Activated CD8-positive, alpha-beta T cell treated with anti-CD3 and anti-CD28 coated beads, Interleukin-2, amount 10 ng/mL, durations not matched to agents 7 days and 5 days (primary cell): Measurements from ENCODE around the gene SIM2. TPM values are rescaled to one million over a fixed set of nuclear protein-coding genes. Genes with fewer than 3 reads are reported as not detected.

Experiments used
- ATAC-seq: fragments of 150-1000 bp; cut with Tn5 transposase; one replicate; pipeline ENCODE4 v1.10.0; 2021; ENCODE audit warnings: moderate library complexity
- CTCF ChIA-PET: fragments of 350-600 bp; sonication (Branson Sonifier 250); formaldehyde crosslinking; loops from one replicate; lab custom pipeline; 2021; ENCODE audit warnings: antibody characterized with exemption; lab: Charles Lee
- POLR2A ChIA-PET: fragments of 350-600 bp; sonication (Branson Sonifier 250); formaldehyde crosslinking; loops from one replicate; lab custom pipeline; 2021; ENCODE audit warnings: antibody characterized with exemption; lab: Charles Lee
- DNase-seq: peaks from one replicate; pipeline ENCODE4 v3.0.0-alpha.2; 2020
- H3K27ac Mint-ChIP-seq: one replicate; pipeline ENCODE4 v1.8.0; 2021; ENCODE audit warnings: mild to moderate bottlenecking, mixed read lengths
- H3K27me3 Mint-ChIP-seq: one replicate; pipeline ENCODE4 v1.8.0; 2021; ENCODE audit warnings: low read depth, mixed read lengths
- H3K36me3 Mint-ChIP-seq: one replicate; pipeline ENCODE4 v1.8.0; 2021; ENCODE audit warnings: low read depth, mixed read lengths
- H3K4me1 Mint-ChIP-seq: one replicate; pipeline ENCODE4 v1.8.0; 2021; ENCODE audit warnings: low read depth, mixed read lengths
- H3K4me3 Mint-ChIP-seq: one replicate; pipeline ENCODE4 v1.8.0; 2021; ENCODE audit warnings: mild to moderate bottlenecking, mixed read lengths
- H3K9me3 Mint-ChIP-seq: one replicate; pipeline ENCODE4 v1.8.0; 2022; ENCODE audit warnings: mixed read lengths; ENCODE audit not compliant: insufficient read depth
- total RNA-seq, 2 experiments: library from RNA; stranded (reverse); gene quantifications; one replicate each; pipeline ENCODE4 v1.2.3, GENCODE V29; 2021

The SIM2 gene
- total RNA-seq, 2 experiments from 2014 or later = not detected

- Mint-ChIP-seq H3K4me3 (no peak overlapping the region), H3K36me3 (no peaks in the 10 kb centered on the region), H3K27me3 (no peaks in the 10 kb centered on the region), H3K27ac (no peak overlapping the region), H3K4me1 (no peaks in the 10 kb centered on the region), H3K9me3 (no peaks in the 10 kb centered on the region)
- ChIA-PET POLR2A (no interaction called here), CTCF (no interaction called here)
- ATAC-seq = no peak
- DNase-seq = no peak
Observed at GRCh38 chr21:36768496-36768895, 69.6 kb downstream of the SIM2 start.

- ChIA-PET POLR2A (no interaction called here), CTCF (no interaction called here)
- no peaks in the 10 kb centered on the region for H3K27me3 Mint-ChIP-seq
- DNase-seq (no peak), ATAC-seq (no peak)
- H3K27ac Mint-ChIP-seq = no peak overlapping the region
- H3K4me3 Mint-ChIP-seq = no peak overlapping the region
- no peaks in the 10 kb centered on the region for H3K36me3 Mint-ChIP-seq
- no peaks in the 10 kb centered on the region for H3K4me1 Mint-ChIP-seq
- no peaks in the 10 kb centered on the region for H3K9me3 Mint-ChIP-seq
Observed at GRCh38 chr21:36769051-36769839, 70.3 kb downstream of the SIM2 start.

- ATAC-seq = no peak
- H3K27ac Mint-ChIP-seq = no peak overlapping the region
- H3K9me3 Mint-ChIP-seq = no peaks in the 10 kb centered on the region
- DNase-seq = no peak
- no peaks in the 10 kb centered on the region for H3K36me3 Mint-ChIP-seq
- ChIA-PET CTCF (no interaction called here), POLR2A (no interaction called here)
- no peak overlapping the region for H3K4me3 Mint-ChIP-seq
- no peaks in the 10 kb centered on the region for H3K27me3 Mint-ChIP-seq
- no peaks in the 10 kb centered on the region for H3K4me1 Mint-ChIP-seq
Observed at GRCh38 chr21:36773117-36773516, 74.2 kb downstream of the SIM2 start.

GRCh38 chr21:36773995-36774394, 75.1 kb downstream of the SIM2 start:
- H3K27me3 Mint-ChIP-seq = no peaks in the 10 kb centered on the region
- ChIA-PET POLR2A (no interaction called here), CTCF (no interaction called here)
- H3K4me1 Mint-ChIP-seq = no peaks in the 10 kb centered on the region
- H3K36me3 Mint-ChIP-seq = no peaks in the 10 kb centered on the region
- H3K27ac Mint-ChIP-seq = no peak overlapping the region
- ATAC-seq (no peak), DNase-seq (no peak)
- H3K9me3 Mint-ChIP-seq = no peaks in the 10 kb centered on the region
- no peak overlapping the region for H3K4me3 Mint-ChIP-seq

- Mint-ChIP-seq H3K36me3 (no peaks in the 10 kb centered on the region), H3K27ac (no peak overlapping the region), H3K27me3 (no peaks in the 10 kb centered on the region), H3K9me3 (no peaks in the 10 kb centered on the region), H3K4me3 (no peak overlapping the region), H3K4me1 (peaks cover 2% of the 10 kb centered on the region)
- ChIA-PET CTCF (no interaction called here), POLR2A (no interaction called here)
- ATAC-seq = no peak
- DNase-seq = no peak
Observed at GRCh38 chr21:36776981-36777617, 78.2 kb downstream of the SIM2 start.

- Mint-ChIP-seq H3K36me3 (no peaks in the 10 kb centered on the region), H3K4me1 (peaks cover 2% of the 10 kb centered on the region), H3K9me3 (no peaks in the 10 kb centered on the region), H3K4me3 (no peak overlapping the region), H3K27ac (no peak overlapping the region), H3K27me3 (no peaks in the 10 kb centered on the region)
- POLR2A ChIA-PET = no interaction called here
- no peak for DNase-seq
- CTCF ChIA-PET = no interaction called here
- ATAC-seq = no peak
Observed at GRCh38 chr21:36780861-36781260, 81.9 kb downstream of the SIM2 start.

GRCh38 chr21:36783612-36784374, 84.9 kb downstream of the SIM2 start:
- DNase-seq = no peak
- ChIA-PET CTCF (no interaction called here), POLR2A (no interaction called here)
- Mint-ChIP-seq H3K4me3 (no peak overlapping the region), H3K27ac (no peak overlapping the region), H3K27me3 (no peaks in the 10 kb centered on the region), H3K36me3 (no peaks in the 10 kb centered on the region), H3K9me3 (no peaks in the 10 kb centered on the region), H3K4me1 (peaks cover 2% of the 10 kb centered on the region)
- no peak for ATAC-seq

- POLR2A ChIA-PET = no interaction called here
- no peak for DNase-seq
- CTCF ChIA-PET = no interaction called here
- H3K27me3 Mint-ChIP-seq = no peaks in the 10 kb centered on the region
- H3K9me3 Mint-ChIP-seq = no peaks in the 10 kb centered on the region
- peaks cover 2% of the 10 kb centered on the region for H3K4me1 Mint-ChIP-seq
- H3K4me3 Mint-ChIP-seq = no peak overlapping the region
- no peak overlapping the region for H3K27ac Mint-ChIP-seq
- ATAC-seq = no peak
- no peaks in the 10 kb centered on the region for H3K36me3 Mint-ChIP-seq
Observed at GRCh38 chr21:36784947-36785346, 86.0 kb downstream of the SIM2 start.

GRCh38 chr21:36785615-36786014, 86.7 kb downstream of the SIM2 start:
- ChIA-PET CTCF (no interaction called here), POLR2A (no interaction called here)
- no peak overlapping the region for H3K27ac Mint-ChIP-seq
- ATAC-seq = no peak
- no peaks in the 10 kb centered on the region for H3K27me3 Mint-ChIP-seq
- no peaks in the 10 kb centered on the region for H3K9me3 Mint-ChIP-seq
- H3K36me3 Mint-ChIP-seq = no peaks in the 10 kb centered on the region
- DNase-seq = no peak
- no peak overlapping the region for H3K4me3 Mint-ChIP-seq
- H3K4me1 Mint-ChIP-seq = peaks cover 2% of the 10 kb centered on the region

GRCh38 chr21:36786186-36786585, 87.3 kb downstream of the SIM2 start:
- ChIA-PET CTCF (no interaction called here), POLR2A (no interaction called here)
- Mint-ChIP-seq H3K4me1 (no peaks in the 10 kb centered on the region), H3K36me3 (no peaks in the 10 kb centered on the region), H3K4me3 (no peak overlapping the region), H3K9me3 (no peaks in the 10 kb centered on the region), H3K27me3 (no peaks in the 10 kb centered on the region), H3K27ac (no peak overlapping the region)
- ATAC-seq (no peak), DNase-seq (no peak)

- DNase-seq = no peak
- H3K27me3 Mint-ChIP-seq = no peaks in the 10 kb centered on the region
- no peak overlapping the region for H3K4me3 Mint-ChIP-seq
- H3K36me3 Mint-ChIP-seq = no peaks in the 10 kb centered on the region
- CTCF ChIA-PET = no interaction called here
- no peaks in the 10 kb centered on the region for H3K4me1 Mint-ChIP-seq
- H3K27ac Mint-ChIP-seq = no peak overlapping the region
- ATAC-seq = no peak
- POLR2A ChIA-PET = no interaction called here
- H3K9me3 Mint-ChIP-seq = no peaks in the 10 kb centered on the region
Observed at GRCh38 chr21:36788120-36788638, 89.3 kb downstream of the SIM2 start.

GRCh38 chr21:36790616-36791015, 91.7 kb downstream of the SIM2 start:
- no peaks in the 10 kb centered on the region for H3K27me3 Mint-ChIP-seq
- ChIA-PET POLR2A (interaction anchor here (0.7 kb wide), 1 partner anchor 13 kb away, joined by 3 read pairs; no protein-coding TSS in a partner anchor), CTCF (no interaction called here)
- H3K36me3 Mint-ChIP-seq = no peaks in the 10 kb centered on the region
- H3K27ac Mint-ChIP-seq = no peak overlapping the region
- no peaks in the 10 kb centered on the region for H3K4me1 Mint-ChIP-seq
- no peaks in the 10 kb centered on the region for H3K9me3 Mint-ChIP-seq
- DNase-seq (no peak), ATAC-seq (no peak)
- no peak overlapping the region for H3K4me3 Mint-ChIP-seq
